ENCODE measurements around the gene IARS2.
"Not testable (repeated sequence)": the region's sequence is repeated elsewhere in the genome, so short reads cannot be mapped to it uniquely, and the experiment has no call there.

The IARS2 gene

GRCh38 chr1:220094016-220094911 lies at the start of gene IARS2:
TSS of gene IARS2 (plus strand) at chr1:220094132. CDS start at chr1:220094217, 85 bp downstream.
- DNase-seq = peak in 1 of 2 experiments; percentile 68

DNA sequence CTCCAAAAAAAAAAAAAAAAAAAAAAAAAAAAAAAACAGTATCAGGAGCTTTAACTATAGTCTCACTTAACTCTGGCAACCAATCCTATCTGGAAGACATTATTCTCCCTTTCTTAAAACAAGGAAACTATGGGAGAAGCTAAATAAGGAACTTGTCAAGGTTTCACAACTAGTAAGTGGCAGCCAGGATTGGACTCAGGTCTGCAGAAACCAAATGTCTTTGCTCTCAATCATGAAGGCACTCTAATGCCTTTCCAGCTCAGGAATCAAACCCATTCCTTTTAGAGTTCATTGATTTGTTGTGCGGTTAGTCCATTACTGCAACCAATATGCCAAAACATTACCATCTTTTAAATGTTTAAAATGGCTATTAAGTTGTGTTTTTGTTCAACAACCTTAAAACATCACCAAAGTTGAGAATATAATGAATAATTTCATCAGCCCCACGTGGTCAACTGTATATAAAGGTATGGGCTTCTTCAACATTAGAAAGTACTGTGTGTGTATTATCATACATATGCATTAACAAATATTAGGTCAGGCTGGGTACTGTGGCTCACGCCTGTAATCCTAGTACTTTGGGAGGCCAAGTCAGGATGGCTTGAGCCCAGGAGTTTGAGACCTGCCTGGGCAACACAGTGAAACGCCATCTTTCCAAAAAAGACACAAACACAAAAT lies 49.1 kb upstream of the IARS2 start:
- DNase-seq = no peak

- peak in 1 of 2 experiments; percentile 2 for DNase-seq
Observed at GRCh38 chr1:220045356-220046051, 48.4 kb upstream of the IARS2 start.

DNA sequence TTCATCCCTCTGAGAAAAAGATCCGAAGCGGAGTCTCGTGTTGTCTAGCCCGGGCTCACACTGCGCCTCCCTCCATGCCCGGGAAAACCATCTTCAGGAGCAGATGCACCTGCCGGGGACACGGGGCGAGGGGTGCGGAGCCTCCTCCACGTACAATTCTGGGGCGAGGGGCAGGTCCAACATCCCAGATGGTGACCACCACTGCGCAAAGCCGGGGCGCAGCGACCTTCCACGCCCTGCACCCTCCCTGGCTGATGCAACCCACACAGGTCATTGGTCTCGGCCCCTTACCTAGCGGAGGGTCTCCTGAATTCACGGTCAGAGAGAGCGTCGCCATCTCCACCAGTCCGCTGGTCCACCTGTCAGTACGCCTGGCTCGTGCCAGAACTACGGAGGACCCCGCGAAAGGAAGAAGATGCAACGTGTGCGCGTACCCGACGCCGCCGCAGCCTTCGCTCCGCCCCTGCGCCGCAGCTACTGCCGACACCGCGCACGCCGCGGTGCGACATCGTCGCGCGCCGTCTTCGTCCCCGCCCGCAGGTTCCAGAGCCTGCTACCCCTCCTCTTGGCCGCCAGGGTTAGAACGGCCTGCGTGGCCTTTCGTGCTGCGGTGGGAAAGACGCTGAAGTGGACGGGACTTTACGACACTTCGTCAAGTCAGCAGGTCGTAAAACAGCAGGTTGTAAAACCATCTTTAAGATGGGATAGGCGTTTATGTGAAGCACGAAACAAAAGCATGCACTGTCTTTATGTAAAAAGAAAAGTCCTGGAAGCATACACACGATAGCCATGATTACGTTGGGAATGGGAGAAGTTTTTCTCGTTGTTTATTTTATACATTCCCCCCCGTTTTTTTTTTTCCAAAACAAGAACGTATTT lies 47.6 kb upstream of the IARS2 start, which contains the start of gene EPRS1:
Gene EPRS1, minus strand, starts transcription at position 454 of the 879 bp plus-strand sequence. Its CDS starts 117 bp downstream, at position 337.
- peak; percentile 80 to 90 for DNase-seq

DNA sequence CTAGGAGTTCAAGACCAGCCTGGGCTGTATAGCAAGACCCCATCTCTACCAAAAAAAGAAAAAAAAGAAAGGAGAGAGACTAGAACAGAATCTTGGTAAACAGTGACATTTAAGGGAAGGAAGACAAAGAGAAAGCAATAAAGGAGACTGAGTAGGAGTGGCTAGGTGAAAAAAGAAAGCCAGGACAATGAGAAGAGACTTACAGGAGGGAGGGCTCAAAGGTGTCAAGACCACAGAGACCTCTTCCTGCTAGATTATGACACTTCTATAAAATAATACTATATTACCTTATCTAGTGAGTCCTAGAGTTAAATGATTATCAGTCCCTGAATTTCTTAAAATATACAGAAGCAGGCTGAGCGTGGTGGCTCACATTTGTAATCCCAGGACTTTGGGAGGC lies 37.6 kb upstream of the IARS2 start:
- no peak for DNase-seq

DNA sequence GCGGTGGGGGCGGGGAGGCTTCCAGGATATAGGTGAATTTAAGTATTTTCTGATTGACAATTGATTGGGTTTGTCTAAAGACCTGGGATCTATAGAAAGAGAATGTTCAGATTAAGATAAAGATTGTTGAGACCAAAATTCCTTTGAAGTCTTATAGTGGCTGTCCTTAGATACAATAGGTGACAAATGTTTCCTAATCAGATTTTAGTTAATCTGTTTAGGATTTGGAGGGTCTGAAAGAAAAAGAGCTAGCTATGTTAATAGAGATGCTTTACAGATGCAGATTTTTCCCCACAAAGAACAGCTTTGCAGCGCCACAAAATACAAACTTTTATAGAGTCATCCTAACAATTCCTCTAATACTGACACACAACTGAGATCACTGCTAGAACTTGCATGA lies 33.1 kb upstream of the IARS2 start:
- no peak for DNase-seq

GRCh38 chr1:220062629-220063028 lies 31.3 kb upstream of the IARS2 start:
- no peak for DNase-seq

DNA sequence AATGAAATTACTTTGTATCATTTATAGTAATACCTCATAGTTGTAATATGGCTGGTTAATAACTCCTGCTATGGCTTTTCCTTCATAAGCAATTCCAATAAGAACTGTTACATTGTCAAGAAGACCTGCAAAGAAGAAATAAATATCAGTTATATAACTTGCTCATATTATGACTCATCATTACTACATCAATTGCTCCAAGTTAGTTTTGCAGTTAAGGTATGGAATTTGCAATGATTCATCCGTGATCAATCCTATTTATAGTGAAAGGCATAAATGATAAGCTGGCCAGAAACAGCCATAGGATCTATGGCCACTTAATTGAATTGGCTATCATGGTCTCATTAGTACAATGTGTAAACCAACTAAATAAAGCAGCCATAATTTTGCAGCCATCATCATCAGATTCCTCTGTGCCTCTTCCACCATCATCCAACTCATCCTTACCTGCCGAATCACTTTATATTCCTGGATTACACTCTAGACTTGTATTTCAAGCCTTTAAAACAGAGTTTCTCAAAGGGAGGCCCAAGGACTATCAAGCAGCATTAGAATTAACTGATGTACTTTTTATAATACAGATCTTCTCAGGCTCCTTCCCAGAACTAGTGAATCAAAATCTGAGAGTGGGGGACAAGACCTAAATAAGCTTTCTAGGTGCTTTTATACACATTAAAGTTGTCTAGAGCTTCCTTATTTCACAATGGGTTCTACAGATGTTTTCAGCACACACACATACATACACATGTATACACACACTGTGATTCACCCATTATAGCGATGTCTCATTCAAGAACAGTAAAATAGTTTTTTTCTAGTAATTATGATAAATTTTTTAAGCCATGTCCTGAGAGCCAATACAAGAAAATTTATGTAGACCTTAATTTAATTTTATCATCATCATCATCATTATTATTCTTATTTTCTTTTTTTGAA lies 26.4 kb upstream of the IARS2 start:
- DNase-seq = no peak

DNA sequence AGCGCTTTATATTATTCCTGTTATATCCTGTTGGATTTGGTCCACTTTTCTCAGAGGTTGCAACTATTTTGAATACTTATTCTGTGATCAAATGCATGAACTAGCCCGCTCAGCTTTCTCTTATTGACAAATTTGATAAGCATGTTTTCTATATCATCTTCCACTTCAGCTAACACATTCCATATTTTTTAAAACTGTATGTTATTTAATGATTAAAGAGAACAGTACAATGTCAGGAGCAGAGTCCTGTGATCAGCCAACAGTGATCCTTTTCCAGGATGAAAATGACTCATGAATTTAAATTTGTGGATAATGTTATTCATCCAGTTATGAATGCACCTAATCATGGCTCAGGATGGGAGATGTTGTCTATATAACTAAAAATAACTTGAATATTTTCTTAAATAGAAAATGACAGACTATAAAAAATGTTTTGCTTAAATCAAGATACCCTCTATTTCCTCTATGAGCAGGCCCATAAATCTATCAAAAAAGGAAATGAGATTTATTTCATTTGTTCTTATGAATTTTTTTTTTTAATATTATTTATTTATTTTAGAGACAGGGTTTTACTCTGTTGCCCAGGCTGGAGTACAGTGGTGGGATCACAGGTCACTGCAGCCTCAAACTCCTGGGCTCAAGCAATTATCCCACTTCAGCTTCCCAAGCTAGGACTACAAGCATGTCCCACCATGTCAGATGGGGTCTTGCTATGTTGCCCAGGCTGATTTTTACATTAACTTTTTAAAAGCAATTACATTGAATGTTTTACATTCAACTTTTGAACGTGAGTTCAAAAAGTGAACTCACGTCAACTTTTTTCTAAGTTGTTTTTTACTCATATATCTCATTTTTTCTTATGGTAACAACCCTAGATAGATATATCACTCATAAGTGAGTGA lies 16.8 kb upstream of the IARS2 start:
- no peak for DNase-seq

GRCh38 chr1:220077887-220078286 lies 16.0 kb upstream of the IARS2 start:
- no peak for DNase-seq

GRCh38 chr1:220084460-220084859 lies 9.5 kb upstream of the IARS2 start:
- no peak for DNase-seq

- DNase-seq = not testable (repeated sequence)
Observed at GRCh38 chr1:220086261-220086686, 7.7 kb upstream of the IARS2 start.

DNA sequence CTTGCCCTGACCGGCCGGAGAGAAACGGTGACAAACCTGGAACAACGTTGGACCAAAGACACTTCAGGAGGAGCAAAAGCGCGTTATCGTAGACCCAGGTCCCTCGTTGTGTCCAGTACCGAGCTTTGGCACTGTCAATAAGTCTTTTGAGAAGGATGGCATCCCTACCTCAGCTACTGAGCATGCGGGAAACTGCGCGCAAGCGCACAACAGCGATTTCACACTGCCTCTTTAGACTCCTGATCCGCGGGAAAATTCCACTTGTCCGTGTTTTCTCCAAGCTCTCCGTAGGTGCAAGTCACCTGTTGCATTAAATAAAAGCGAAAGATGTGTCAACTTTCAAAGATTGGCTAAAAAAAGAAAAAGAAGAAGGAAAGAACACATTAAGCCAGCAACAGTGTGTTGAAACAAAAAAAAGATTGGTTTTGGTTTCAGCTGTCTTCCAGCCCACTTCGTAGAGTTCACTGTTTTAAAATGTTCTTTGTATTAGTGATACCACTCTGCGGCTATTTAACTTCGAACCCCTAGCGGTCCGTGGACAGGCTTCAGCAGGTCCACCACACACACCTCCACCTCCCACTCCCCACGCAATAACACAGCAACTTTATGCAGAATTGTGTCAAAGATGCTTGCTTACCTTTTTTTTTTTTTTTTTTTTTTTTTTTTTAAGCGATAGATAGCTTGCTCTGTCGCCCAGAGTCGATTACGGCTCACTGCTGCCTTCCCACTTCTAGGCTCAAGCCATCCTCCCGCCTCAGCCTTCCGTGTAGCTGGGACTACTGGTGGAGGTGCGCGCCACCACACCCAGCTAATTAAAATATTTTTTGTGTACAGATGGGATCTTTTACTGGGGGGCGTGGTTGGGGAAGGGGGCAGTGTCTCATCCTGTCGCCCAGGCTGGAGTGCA lies 4.0 kb upstream of the IARS2 start, which contains the start of gene BPNT1:
Gene BPNT1, minus strand, starts transcription at position 139 of the 907 bp plus-strand sequence. CDS start 9,942 bp downstream, outside the sequence.
- peak; percentile 64 to 87 for DNase-seq

- DNase-seq = no peak
Observed at GRCh38 chr1:220092694-220093093, 1.2 kb upstream of the IARS2 start.

- peak in 1 of 2 experiments; percentile 8 for DNase-seq
Observed at GRCh38 chr1:220093361-220094015, 444 bp upstream of the IARS2 start.

GRCh38 chr1:220099826-220100225 lies 5.9 kb downstream of the IARS2 start:
- no peak for DNase-seq

DNA sequence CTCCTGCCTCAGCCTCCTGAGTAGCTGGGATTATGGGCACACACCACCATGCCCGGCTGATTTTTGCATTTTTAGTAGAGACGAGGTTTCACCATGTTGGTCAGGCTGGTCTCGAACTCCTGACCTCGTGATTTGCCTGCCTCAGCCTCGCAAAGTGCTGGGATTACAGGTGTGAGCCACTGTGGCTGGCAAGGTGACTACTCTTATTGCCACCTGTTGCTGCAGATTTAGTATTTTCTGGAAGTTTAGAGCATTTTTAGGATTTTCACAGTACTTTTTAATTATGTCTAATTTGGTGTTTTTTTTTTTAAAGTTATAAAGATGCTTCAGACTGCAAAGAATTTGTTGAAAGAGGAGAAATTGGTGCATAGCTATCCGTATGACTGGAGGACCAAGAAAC lies 16.5 kb downstream of the IARS2 start:
- not testable (repeated sequence) for DNase-seq

- not testable (repeated sequence) for DNase-seq
Observed at GRCh38 chr1:220112600-220112999, 18.7 kb downstream of the IARS2 start.

Measured in SW 1271 (cell line).